ENCODE results near the gene IGFLR1. TPM values are rescaled to one million over a fixed set of nuclear protein-coding genes. Genes with fewer than 3 reads are reported as not detected.
A peak's percentile ranks its signal among the peaks of the same experiment; 100 is the strongest.

IGFLR1 gene, protein sequence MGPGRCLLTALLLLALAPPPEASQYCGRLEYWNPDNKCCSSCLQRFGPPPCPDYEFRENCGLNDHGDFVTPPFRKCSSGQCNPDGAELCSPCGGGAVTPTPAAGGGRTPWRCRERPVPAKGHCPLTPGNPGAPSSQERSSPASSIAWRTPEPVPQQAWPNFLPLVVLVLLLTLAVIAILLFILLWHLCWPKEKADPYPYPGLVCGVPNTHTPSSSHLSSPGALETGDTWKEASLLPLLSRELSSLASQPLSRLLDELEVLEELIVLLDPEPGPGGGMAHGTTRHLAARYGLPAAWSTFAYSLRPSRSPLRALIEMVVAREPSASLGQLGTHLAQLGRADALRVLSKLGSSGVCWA
- total RNA-seq = 30.8 TPM

GRCh38 chr19:35742121-35742724 is at the start of gene IGFLR1:
Gene IGFLR1 (minus strand): TSS chr19:35742452. CDS start chr19:35741180, 1,272 bp downstream.
- DNase-seq (ENCODE audit: low spot score) (no peak), ATAC-seq (no peak)

GRCh38 chr19:35791814-35792279 is 49.6 kb upstream of the IGFLR1 start:
- ATAC-seq = no peak
- DNase-seq (ENCODE audit: low spot score) = no peak

GRCh38 chr19:35790981-35791813 is 48.9 kb upstream of the IGFLR1 start:
- peak; percentile 70 for ATAC-seq
- DNase-seq (ENCODE audit: low spot score) = no peak

DNA sequence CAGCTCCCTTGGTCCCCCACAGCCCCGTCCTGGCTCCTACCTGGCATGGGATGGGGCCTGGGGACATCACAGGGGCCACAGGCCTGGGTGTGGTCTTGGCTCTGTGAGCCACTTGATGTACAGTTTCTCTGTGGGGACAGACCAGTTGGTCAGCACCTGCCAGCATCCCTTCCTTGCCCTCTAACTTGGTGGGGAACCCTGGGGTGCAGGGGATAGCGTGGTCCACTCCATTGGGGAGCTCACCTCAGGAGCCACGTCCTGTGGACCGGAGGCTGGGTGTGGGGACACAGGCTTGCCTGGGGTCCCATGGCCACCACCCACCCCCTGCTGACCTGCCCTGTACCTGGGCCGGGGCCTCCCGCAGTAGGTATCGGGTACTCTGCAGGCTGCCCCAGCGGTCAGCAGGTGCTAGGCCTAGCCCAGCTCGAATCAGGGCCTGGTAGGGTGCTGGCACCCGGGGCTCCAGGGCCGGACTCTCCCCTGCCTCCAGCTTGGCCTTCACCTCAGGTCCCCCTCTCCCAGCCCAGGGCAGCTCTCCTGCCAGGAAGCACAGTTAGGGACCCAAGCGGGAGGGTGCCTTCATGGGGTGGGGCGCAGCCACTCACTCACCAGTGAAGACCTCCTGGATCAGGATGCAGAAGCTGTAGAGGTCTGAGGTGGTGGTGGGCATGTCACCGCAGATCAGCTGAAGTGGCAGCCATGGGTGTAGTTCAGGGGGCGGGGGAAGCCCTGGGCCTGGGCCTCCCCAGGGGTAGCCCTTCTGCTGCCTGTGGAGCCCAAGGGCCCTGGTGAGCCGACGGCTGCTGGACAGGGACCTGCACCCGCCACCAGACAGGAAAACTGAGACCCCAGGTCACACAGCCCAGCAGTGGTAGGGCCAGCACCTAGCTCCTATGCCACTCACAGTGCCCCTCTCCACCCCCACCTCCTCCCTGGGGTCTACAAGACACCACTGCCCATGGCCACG is 48.0 kb upstream of the IGFLR1 start:
- DNase-seq (ENCODE audit: low spot score) = no peak
- no peak for ATAC-seq

- DNase-seq (ENCODE audit: low spot score) (no peak), ATAC-seq (no peak)
These were observed 47.1 kb upstream of the IGFLR1 start for GRCh38 chr19:35789195-35789977.

DNA sequence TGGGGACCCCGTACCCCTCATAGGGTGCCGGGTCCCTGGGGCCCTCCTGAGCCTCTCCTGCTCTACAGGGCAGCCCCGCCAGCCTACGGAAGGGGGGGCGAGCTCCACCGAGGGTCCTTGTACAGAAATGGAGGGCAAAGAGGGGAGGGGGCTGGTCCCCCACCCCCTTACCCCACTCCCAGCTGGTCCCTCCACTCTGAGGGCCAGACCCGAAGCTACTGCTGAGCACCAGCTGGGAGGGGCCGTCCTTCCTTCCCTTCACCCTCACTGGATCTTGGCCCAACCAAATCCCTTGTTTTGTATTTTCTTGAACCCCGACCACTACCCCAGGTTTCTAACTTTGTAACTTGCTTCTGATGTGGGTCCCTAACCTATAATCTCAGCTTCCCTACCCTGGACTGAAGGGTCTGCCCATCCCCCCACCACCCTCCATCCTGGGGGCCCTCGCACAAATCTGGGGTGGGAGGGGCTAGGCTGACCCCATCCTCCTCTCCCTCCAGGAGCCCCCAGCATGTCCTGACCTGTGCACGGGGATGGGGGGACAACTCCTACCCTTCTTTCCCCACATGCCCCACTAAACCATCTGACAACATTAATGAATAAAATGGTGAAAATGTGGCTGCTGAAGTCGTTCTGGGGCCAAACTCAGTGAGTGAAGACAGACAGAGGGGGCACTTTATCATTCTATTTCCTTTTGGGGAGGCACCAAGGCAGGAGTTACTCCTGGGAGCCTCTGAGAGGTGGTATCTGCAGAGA is 46.1 kb upstream of the IGFLR1 start:
- DNase-seq (ENCODE audit: low spot score) (no peak), ATAC-seq (no peak)

- ATAC-seq (no peak), DNase-seq (ENCODE audit: low spot score) (no peak)
These were observed 45.1 kb upstream of the IGFLR1 start for GRCh38 chr19:35787227-35787799.

- no peak for DNase-seq (ENCODE audit: low spot score)
- no peak for ATAC-seq
These were observed 44.3 kb upstream of the IGFLR1 start for GRCh38 chr19:35786299-35787160.

DNA sequence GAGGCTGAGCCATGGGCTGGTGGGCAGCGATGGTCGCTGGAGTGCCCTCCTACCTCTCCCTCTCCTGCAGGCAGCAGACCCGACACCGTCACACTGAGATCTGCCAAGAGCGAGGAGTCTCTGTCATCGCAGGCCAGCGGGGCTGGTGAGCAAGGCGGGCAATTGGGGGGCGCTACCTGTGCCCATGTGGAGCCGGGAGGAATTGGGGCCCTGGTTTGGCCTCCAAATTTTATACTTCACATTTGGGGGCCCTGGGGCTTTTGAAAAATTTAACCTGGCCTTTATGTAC is 43.0 kb upstream of the IGFLR1 start:
- ATAC-seq = no peak
- DNase-seq (ENCODE audit: low spot score) = no peak

DNA sequence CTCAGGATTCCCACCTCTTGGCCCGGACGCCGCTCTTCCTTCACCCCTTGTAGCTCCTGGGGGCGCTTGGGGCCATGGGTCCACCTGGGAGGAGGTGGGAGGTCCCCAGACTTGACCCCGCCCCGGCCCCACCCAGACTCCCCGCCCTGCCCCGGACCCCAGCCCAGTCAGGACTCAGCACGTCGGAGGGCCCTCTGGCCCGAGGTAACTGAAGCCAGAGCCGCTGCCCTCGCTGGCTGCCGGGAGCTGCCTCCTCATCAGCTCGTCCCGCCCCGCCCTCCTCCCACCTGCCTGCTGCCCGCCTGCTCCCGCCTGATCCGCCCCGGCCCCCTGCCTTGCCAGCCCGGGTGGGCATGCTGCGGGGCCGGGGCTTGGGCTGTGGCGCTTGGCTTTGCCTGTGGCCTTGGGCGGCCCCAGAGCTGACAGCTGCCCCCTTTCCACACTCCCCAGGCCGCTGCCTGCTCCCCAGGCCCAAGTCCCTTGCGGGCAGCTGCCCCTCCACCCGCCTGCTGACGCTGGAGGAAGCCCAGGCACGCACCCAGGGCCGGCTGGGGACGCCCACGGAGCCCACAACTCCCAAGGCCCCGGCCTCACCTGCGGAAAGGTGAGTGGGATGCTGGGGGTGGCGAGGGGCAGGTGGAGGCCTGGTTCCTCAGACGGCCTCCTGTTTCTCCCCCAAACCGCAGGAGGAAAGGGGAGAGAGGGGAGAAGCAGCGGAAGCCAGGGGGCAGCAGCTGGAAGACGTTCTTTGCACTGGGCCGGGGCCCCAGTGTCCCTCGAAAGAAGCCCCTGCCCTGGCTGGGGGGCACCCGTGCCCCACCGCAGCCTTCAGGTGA is 42.5 kb upstream of the IGFLR1 start:
- DNase-seq (ENCODE audit: low spot score) (no peak), ATAC-seq (no peak)

- DNase-seq (ENCODE audit: low spot score) (no peak), ATAC-seq (no peak)
These were observed 41.5 kb upstream of the IGFLR1 start for GRCh38 chr19:35783469-35784434.

GRCh38 chr19:35782589-35782988 is 40.3 kb upstream of the IGFLR1 start:
- DNase-seq (ENCODE audit: low spot score) (no peak), ATAC-seq (no peak)

- DNase-seq (ENCODE audit: low spot score) (no peak), ATAC-seq (no peak)
These were observed 39.4 kb upstream of the IGFLR1 start for GRCh38 chr19:35781650-35782049.

DNA sequence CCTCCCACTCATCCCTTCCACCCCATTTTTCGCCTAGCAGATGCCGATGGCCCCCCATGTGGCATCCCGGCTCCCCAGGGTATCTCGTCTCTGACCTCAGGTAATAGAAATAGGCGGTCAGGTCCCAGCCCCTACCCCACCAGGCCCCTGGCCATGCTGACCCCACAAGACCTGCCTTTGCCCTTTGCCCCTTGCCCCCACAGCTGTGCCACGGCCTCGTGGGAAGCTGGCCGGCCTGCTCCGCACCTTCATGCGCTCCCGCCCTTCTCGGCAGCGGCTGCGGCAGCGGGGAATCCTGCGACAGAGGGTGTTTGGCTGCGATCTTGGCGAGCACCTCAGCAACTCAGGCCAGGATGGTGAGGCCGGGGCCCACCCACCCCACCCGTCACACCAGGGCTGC is 38.5 kb upstream of the IGFLR1 start:
- ATAC-seq (no peak), DNase-seq (ENCODE audit: low spot score) (no peak)

GRCh38 chr19:35780058-35780457 is 37.8 kb upstream of the IGFLR1 start:
- DNase-seq (ENCODE audit: low spot score) = no peak

GRCh38 chr19:35779033-35779432 is 36.8 kb upstream of the IGFLR1 start:
- ATAC-seq (no peak), DNase-seq (ENCODE audit: low spot score) (no peak)

More at GRCh38 chr19:35780058-35780457, 37.8 kb upstream of the IGFLR1 start:
- no peak for ATAC-seq
